ENCODE results near the gene DHX9.

- TF ChIP-seq CTCF (conservative IDR thresholded peaks at IDR 0.05; ENCODE audit: low read depth, low read length) (no peak), EZH2phosphoT487 (IDR thresholded peaks at IDR 0.05; ENCODE audit: borderline replicate concordance, low read length) (no peak), EZH2 (IDR thresholded peaks at IDR 0.05; ENCODE audit: low read length, unreplicated experiment) (no peak)
Observed at GRCh38 chr1:182917378-182917777, 78.2 kb downstream of the DHX9 start.

Measured in PC-3 (cell line).